Mesodermal cell (in vitro differentiated cells): ENCODE data around the gene MAP1LC3A.

ENCODE experiments used
- H3K27ac ChIP-seq: 2 replicates; pipeline ENCODE4 v1.7.0; 2013; ENCODE audit warnings: mild to moderate bottlenecking, low read depth, low read length, moderate library complexity; ENCODE audit not compliant: severe bottlenecking
- H3K36me3 ChIP-seq: 2 replicates; pipeline ENCODE4 v1.7.1; 2013; ENCODE audit warnings: mild to moderate bottlenecking, low read length, moderate library complexity; ENCODE audit not compliant: control insufficient read depth, insufficient read depth
- H3K4me1 ChIP-seq: one replicate; pipeline ENCODE4 v1.7.1; 2013; ENCODE audit warnings: mild to moderate bottlenecking, low read length; ENCODE audit not compliant: insufficient read depth, control insufficient read depth, poor library complexity, severe bottlenecking
- H3K4me3 ChIP-seq: 2 replicates; pipeline ENCODE4 v1.7.0; 2013; ENCODE audit warnings: low read length, control low read depth, mild to moderate bottlenecking; ENCODE audit not compliant: insufficient read depth, poor library complexity, severe bottlenecking; ENCODE audit errors: extremely low read depth
- H3K9me3 ChIP-seq: 2 replicates; pipeline ENCODE4 v1.7.1; 2013; ENCODE audit warnings: mild to moderate bottlenecking, low read length, moderate library complexity; ENCODE audit not compliant: control insufficient read depth
- WGBS, 2 experiments: methylation state at CpG; one replicate each; pipeline ENCODE4 v1.1.5; 2013; ENCODE audit warnings: missing lambda C conversion rate in 2 of 2; ENCODE audit not compliant: insufficient coverage in 2 of 2; 5-methylcytosine and 5-hydroxymethylcytosine counted together

Gene MAP1LC3A

DNA sequence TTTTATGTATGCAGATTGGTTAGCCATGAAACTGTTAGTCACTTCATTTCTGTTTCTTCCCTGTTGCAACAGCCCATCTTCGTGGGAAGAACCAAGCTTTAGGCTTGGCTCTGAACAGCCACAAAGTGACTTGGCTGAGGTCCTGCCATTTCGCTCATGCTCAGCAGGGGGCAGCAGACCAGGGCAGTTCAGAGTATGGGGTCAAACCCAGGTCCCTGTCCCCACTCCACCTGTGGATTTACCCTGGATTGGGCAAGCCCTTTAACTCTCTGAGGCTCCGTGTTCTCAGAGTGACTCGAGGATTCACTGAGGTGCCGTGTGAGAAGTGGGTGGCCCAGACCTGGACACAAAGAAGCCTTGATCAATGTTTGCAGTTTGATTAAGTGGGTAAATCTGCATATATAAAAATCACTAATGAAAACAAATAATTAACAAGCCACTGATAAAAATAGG, 19.8 kb upstream of the MAP1LC3A start:
- H3K4me3 ChIP-seq = no peak overlapping the region
- H3K27ac ChIP-seq = no peak overlapping the region
- no peaks in the 10 kb centered on the region for H3K4me1 ChIP-seq
- 22 to 79% methylated on average over 2 to 3 of the region's 5 CpGs for WGBS, 2 experiments
- H3K36me3 ChIP-seq = peaks cover 70% of the 10 kb centered on the region
- H3K9me3 ChIP-seq = no peaks in the 10 kb centered on the region

DNA sequence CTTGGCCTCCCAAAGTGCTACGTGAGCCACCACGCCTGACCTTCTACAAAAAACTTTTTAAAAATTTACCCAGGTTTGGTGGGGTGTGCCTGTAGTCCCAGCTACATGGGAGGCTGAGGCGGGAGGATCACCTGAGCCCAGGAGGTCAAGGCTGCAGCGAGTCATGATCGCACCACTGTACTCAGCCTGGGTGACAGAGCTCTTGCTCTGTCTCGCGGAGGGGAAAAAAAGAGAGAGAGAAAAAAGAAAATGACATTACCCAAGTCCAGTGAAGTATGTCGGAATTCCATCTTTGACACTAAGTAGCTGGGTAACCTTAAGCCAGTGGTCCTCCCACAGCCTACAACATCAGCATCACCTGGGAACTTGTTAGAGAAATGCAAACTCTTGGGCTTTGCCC, 18.8 kb upstream of the MAP1LC3A start:
- Histone ChIP-seq H3K4me1 (no peaks in the 10 kb centered on the region), H3K9me3 (no peaks in the 10 kb centered on the region), H3K4me3 (no peak overlapping the region), H3K36me3 (peaks cover 59% of the 10 kb centered on the region), H3K27ac (no peak overlapping the region)
- WGBS, 2 experiments = 80 to 91% methylated on average over 4 to 5 of the region's 8 CpGs

GRCh38 chr20:34540596-34541263, 17.8 kb upstream of the MAP1LC3A start:
- 91 to 97% methylated on average over 10 to 14 of the region's 15 CpGs for WGBS, 2 experiments
- Histone ChIP-seq H3K36me3 (peaks cover 49% of the 10 kb centered on the region), H3K4me3 (no peak overlapping the region), H3K27ac (no peak overlapping the region), H3K9me3 (no peaks in the 10 kb centered on the region), H3K4me1 (no peaks in the 10 kb centered on the region)

DNA sequence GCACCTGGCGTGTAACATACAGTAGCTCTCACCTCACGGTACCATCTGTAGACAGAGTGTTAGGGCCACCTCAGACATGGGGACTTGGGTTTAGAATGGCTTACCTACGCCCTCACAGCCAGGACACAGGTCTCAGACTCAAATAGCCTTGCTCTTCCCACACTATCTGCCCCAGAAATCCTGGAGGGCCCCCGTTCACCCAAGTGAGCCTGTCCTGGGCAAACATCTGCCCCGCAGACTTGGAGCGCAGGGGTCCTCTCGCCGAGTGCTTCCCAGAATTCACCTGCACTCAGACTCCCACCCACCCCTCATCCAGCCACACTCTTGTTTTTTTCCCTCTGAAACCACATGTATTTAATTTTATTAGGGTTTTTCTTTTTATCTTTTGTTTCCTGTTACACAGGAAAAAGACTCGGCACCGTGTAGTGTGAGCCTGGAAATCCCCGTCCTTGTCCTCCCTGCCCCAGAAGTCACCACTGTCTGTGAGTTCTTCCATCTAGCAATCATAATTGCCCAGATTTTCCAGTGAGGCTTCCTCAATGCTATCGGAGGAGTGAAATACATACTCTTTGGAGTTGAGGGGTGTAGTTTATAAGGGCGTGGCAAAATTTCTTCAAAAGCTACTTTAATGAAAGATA, 17.1 kb upstream of the MAP1LC3A start:
- whole genome bisulfite sequencing, 2 experiments = 90 to 98% methylated on average over 9 to 10 of the region's 13 CpGs
- Histone ChIP-seq H3K36me3 (peaks cover 44% of the 10 kb centered on the region), H3K4me3 (no peak overlapping the region), H3K9me3 (no peaks in the 10 kb centered on the region), H3K4me1 (no peaks in the 10 kb centered on the region), H3K27ac (no peak overlapping the region)

DNA sequence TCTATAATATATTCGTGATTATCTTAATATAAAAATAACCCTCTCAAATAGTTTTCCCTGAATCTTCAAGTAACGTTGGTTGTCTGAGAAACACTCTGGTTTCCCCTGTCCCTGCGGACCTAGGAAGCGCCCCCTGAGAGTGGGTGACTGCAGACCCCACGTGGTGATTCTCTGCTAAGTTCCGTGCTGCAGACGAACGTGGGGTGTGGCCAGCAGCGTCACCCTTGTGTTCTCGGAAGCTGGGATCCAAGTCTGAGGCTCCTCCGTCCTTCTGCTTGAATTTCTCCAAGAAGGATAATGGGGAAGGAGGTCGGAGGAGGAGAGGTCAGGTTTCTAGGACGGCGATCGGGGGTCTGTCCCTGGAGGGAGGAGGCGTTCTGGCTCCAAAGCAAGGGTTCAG, 16.6 kb upstream of the MAP1LC3A start:
- Histone ChIP-seq H3K4me3 (no peak overlapping the region), H3K27ac (no peak overlapping the region), H3K9me3 (no peaks in the 10 kb centered on the region), H3K36me3 (peaks cover 40% of the 10 kb centered on the region), H3K4me1 (no peaks in the 10 kb centered on the region)
- WGBS, 2 experiments = 87 to 91% methylated on average over 11 to 13 of the region's 16 CpGs

GRCh38 chr20:34542439-34542838, 16.1 kb upstream of the MAP1LC3A start:
- WGBS, 2 experiments = 89 to 93% methylated on average over 5 to 6 of the region's 6 CpGs
- no peaks in the 10 kb centered on the region for H3K4me1 ChIP-seq

DNA sequence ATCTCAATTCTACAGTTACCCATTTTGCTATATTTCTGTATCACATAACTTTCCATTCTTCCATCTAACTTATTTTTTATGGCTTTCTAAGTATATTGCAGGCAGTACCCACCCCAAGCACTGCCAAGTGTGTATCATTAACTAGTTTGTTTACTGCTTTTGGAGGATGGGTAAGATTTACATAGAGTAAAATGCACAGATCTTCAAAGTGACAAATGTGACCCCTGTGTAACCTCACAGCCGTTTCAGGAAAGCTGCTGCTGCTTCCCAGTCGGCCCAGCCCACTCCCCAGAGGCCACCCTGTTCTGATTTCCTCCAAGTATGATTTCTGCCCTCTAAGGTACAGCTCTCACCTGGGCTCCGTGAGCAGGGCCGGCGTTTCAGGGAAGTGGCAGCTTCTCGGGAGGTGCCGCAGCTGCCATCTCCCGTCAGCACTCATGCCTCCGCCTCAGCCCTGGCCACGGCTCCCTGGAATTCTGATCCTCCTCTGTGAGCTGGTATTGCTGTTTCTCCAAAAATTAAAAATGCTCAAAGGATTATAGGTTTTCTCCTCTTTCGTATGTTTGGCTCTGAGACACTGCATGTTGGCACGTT, 15.0 kb upstream of the MAP1LC3A start:
- H3K4me1 ChIP-seq = no peaks in the 10 kb centered on the region
- no peak overlapping the region for H3K4me3 ChIP-seq
- no peak overlapping the region for H3K27ac ChIP-seq
- H3K9me3 ChIP-seq = no peaks in the 10 kb centered on the region
- H3K36me3 ChIP-seq = peaks cover 31% of the 10 kb centered on the region
- WGBS, 2 experiments = 90 to 93% methylated on average over 10 of the region's 12 CpGs

More at GRCh38 chr20:34542439-34542838, 16.1 kb upstream of the MAP1LC3A start:
- no peak overlapping the region for H3K4me3 ChIP-seq
- no peaks in the 10 kb centered on the region for H3K9me3 ChIP-seq
- no peak overlapping the region for H3K27ac ChIP-seq
- H3K36me3 ChIP-seq = peaks cover 35% of the 10 kb centered on the region

- 49 to 65% methylated on average over 14 to 16 of the region's 19 CpGs for WGBS, 2 experiments
- Histone ChIP-seq H3K4me3 (no peak overlapping the region), H3K27ac (no peak overlapping the region), H3K4me1 (no peaks in the 10 kb centered on the region), H3K36me3 (peaks cover 25% of the 10 kb centered on the region), H3K9me3 (no peaks in the 10 kb centered on the region)
Observed at GRCh38 chr20:34544109-34544796, 14.3 kb upstream of the MAP1LC3A start.

DNA sequence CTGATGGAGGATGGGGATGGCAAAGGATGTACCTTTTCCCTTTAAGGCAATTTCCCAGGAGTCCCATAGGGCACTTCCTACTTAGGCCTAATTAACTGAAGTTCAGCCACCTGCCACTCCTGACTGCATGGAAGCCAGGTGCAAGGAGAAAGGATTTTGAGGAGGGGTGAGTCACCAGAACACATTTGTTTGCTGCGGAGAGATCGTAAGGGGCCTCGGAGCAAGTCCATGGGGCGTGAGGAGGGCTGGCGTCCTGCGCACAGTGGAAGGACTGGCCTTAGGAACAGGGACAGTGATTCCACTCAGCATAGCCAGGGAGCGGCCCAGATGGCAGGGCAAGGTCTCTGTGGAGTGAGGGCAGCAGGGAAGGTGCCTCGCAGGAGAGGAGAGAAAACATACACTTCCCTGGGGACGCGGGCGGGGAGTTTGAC, 11.8 kb upstream of the MAP1LC3A start:
- Histone ChIP-seq H3K9me3 (no peaks in the 10 kb centered on the region), H3K27ac (no peak overlapping the region), H3K4me1 (no peaks in the 10 kb centered on the region), H3K4me3 (no peak overlapping the region), H3K36me3 (peaks cover 2% of the 10 kb centered on the region)
- WGBS, 2 experiments = 90 to 91% methylated on average over 11 of the region's 11 CpGs

GRCh38 chr20:34547844-34548613, 10.5 kb upstream of the MAP1LC3A start:
- WGBS, 2 experiments = 93 to 94% methylated on average over 17 to 21 of the region's 22 CpGs
- Histone ChIP-seq H3K27ac (no peak overlapping the region), H3K36me3 (no peaks in the 10 kb centered on the region), H3K4me3 (no peak overlapping the region), H3K9me3 (no peaks in the 10 kb centered on the region), H3K4me1 (no peaks in the 10 kb centered on the region)
